Hematopoietic multipotent progenitor cell treated with erythropoietin and hydrocortisone succinate and interleukin-3 and kit ligand, for 6 days (in vitro differentiated cells): ENCODE measurements around the gene ZNF681.
"Not testable (repeated sequence)": the region's sequence is repeated elsewhere in the genome, so short reads cannot be mapped to it uniquely, and the experiment has no call there.

Experiments used
- DNase-seq: peaks from one replicate; pipeline ENCODE4 v3.0.0-alpha.2; 2015

Gene ZNF681

GRCh38 chr19:23758187-23759074 lies at the start of gene ZNF681:
ZNF681 (minus strand) TSS chr19:23758891; CDS start chr19:23758749, 142 bp downstream.
- peak; percentile 91 for DNase-seq

GRCh38 chr19:23804676-23805075 lies 46.0 kb upstream of the ZNF681 start:
- DNase-seq: no peak

GRCh38 chr19:23802290-23802689 lies 43.6 kb upstream of the ZNF681 start:
- no peak for DNase-seq

GRCh38 chr19:23801803-23802202 lies 43.1 kb upstream of the ZNF681 start:
- DNase-seq: no peak

GRCh38 chr19:23800868-23801267 lies 42.2 kb upstream of the ZNF681 start:
- no peak for DNase-seq

- no peak for DNase-seq
Observed at GRCh38 chr19:23800271-23800670, 41.6 kb upstream of the ZNF681 start.

GRCh38 chr19:23799321-23799720 lies 40.6 kb upstream of the ZNF681 start:
- no peak for DNase-seq

GRCh38 chr19:23795462-23795861 lies 36.8 kb upstream of the ZNF681 start:
- peak; percentile 5 for DNase-seq

- no peak for DNase-seq
Observed at GRCh38 chr19:23792784-23793183, 34.1 kb upstream of the ZNF681 start.

GRCh38 chr19:23790641-23791488 lies 32.2 kb upstream of the ZNF681 start:
- no peak for DNase-seq

- no peak for DNase-seq
Observed at GRCh38 chr19:23789246-23789645, 30.6 kb upstream of the ZNF681 start.

GRCh38 chr19:23788411-23788810 lies 29.7 kb upstream of the ZNF681 start:
- no peak for DNase-seq

- no peak for DNase-seq
Observed at GRCh38 chr19:23787106-23787505, 28.4 kb upstream of the ZNF681 start.

- no peak for DNase-seq
Observed at GRCh38 chr19:23785982-23786381, 27.3 kb upstream of the ZNF681 start.

- no peak for DNase-seq
Observed at GRCh38 chr19:23784274-23784673, 25.6 kb upstream of the ZNF681 start.

GRCh38 chr19:23783636-23784035 lies 24.9 kb upstream of the ZNF681 start:
- DNase-seq: no peak

- DNase-seq: no peak
Observed at GRCh38 chr19:23779645-23780044, 21.0 kb upstream of the ZNF681 start.

GRCh38 chr19:23778566-23778965 lies 19.9 kb upstream of the ZNF681 start:
- DNase-seq: no peak

- DNase-seq: not testable (repeated sequence)
Observed at GRCh38 chr19:23778036-23778435, 19.3 kb upstream of the ZNF681 start.

- DNase-seq: no peak
Observed at GRCh38 chr19:23777216-23777615, 18.5 kb upstream of the ZNF681 start.

- no peak for DNase-seq
Observed at GRCh38 chr19:23776507-23777205, 18.0 kb upstream of the ZNF681 start.

- peak; percentile 9 for DNase-seq
Observed at GRCh38 chr19:23774524-23774971, 15.9 kb upstream of the ZNF681 start.

GRCh38 chr19:23774106-23774505 lies 15.4 kb upstream of the ZNF681 start:
- no peak for DNase-seq
